NCI-H524 treated with DMSO at 0.1 percent for 48 hours (cell line): ENCODE results near the gene CACNA2D3.

Experiments used
- DNase-seq: peaks from one replicate; lab custom pipeline; 2025; lab: John Stamatoyannopoulos, UW

CACNA2D3 gene

GRCh38 chr3:55009372-55009771, 887.0 kb downstream of the CACNA2D3 start:
- DNase-seq = no peak

DNA sequence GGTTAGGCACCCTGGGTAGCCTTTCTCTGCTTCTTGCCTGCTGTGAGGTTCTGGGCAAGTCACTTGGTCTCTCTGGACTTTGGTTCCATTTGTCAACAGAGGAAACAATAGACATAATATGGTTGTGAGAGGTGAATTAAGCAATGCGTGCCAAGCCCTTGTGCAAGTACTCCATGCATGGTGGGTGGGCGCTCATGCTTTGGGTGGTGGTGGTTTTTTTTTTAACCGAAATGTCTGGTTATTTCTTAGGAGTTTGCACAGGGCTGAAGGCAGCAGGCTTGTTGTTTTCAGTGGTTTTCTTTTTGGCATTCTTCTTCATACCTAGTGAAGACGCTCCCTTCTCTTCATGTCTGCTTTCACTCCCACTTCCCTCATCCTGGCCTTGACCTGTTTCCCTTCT, 889.7 kb downstream of the CACNA2D3 start:
- no peak for DNase-seq

DNA sequence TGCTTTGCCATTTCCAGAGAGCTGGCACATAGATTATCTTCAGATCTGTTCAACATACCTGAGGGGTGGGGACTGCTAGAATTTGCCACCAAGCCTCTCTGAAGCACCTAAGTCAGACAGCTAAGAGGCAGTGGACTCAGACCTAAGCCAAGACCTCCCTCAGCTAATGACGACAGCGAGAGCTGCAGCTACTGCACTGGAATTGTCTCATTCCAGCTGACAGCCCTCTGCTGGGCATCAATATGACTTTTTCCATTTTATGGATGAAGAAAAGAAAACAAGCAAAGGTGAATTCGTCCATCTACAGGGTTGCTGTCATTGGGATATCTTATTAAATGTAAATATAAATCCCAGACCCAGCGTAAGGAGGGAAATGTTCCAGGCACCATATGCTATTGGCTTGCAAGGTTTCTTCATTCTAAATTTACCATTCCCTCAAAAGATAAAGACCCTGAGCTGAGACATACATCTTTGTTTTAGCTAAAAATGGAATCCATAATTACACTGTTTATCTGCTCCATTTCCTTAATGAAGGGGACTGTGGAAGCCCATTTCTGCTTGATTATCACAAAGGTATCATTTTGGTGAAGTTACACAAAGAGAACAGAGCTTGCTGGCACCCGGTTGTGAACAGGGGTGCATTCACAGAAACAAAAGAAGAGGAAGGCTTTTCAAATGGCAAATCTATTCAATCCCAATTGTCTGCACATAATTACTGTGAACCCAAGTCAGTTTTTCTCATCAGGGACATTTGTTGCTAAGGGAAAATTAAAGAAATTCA, 891.0 kb downstream of the CACNA2D3 start:
- no peak for DNase-seq

- no peak for DNase-seq
Measured at GRCh38 chr3:55014081-55014480, 891.7 kb downstream of the CACNA2D3 start.

- DNase-seq = no peak
Measured at GRCh38 chr3:55014906-55015305, 892.6 kb downstream of the CACNA2D3 start.

GRCh38 chr3:55017876-55018275, 895.5 kb downstream of the CACNA2D3 start:
- no peak for DNase-seq

DNA sequence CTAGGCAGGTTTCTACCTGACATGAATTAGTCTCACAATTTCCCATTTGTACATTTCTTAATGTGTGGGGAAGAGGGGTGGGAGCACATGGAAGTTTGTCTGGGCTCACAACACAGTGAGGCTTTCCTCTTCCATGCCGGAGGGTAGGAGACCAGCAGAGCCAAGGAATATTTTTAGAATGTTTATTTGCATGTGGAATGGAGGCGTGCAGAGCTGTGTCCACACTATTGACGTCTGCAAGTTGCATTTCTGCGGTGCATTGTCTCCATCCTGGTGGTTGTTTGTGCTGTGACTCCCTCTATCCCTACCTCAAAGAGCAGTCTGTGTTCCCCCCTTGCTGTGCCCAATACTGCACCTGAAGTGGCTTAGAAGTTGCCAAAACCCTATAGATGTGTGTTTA, 908.6 kb downstream of the CACNA2D3 start:
- DNase-seq = no peak

GRCh38 chr3:55036883-55037577, 914.7 kb downstream of the CACNA2D3 start:
- DNase-seq = no peak

DNA sequence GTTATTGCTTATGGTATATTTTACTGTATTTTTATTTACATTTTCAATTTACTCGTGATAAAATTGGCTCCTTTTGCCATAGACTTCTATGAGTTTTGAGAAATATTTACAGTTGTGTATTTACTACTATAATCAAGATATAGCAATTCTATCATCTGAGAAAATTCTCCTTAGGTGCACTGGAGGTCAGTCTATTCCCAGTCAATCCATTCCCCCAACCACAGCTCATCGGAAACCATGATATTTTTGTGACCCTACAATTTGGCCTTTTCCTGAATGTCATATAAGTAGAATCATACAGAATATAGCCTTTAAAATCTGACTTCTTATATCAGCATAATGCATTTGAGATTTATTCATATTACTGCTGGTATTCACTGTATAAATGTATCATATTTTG, 920.2 kb downstream of the CACNA2D3 start:
- no peak for DNase-seq

DNA sequence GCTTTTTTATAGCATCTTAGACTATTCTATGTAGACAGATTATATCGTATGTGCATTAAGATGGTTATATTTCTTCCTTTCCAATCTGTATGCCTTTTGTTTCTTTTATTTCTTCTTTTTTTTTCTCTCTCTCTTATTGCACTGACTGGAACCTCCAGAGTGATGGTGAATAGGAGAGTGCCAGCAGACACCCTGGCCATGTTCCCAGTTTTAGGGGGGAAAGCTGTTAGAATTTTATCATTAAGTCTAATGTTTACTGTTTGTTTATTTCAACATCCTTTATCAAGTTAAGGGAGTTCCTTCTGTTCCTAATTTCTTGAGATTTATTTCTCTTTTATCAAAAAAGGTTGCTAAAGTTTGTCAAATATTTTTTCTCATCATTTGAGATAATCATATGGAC, 922.1 kb downstream of the CACNA2D3 start:
- no peak for DNase-seq

DNA sequence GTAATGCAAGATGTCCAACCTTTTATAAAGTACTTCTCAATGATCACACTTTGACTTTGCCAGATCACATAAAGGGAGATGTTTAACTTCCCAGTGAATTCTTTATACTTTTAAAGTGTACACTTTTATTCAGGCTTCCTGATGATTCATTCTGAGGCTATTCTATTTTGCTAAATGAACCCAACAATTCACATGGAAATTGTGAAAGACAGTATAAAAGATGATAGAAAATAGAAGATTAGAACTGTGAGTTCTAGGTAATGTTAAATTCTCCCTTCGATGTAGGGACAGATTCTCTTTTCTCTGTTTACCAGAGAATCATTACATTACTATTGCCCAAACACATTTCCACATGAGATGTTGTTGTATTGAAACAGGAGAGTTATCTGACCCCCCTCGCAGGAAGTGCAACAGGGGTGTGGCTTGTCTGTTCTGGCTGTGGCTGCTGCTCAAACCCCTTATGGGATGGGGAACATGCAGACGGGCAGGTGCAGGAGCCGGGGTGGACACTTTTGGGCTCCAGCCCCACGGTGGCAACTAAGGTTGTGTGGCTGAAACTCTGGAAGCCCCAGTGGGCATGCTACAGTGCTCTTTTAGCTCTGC, 936.8 kb downstream of the CACNA2D3 start:
- DNase-seq = no peak

DNA sequence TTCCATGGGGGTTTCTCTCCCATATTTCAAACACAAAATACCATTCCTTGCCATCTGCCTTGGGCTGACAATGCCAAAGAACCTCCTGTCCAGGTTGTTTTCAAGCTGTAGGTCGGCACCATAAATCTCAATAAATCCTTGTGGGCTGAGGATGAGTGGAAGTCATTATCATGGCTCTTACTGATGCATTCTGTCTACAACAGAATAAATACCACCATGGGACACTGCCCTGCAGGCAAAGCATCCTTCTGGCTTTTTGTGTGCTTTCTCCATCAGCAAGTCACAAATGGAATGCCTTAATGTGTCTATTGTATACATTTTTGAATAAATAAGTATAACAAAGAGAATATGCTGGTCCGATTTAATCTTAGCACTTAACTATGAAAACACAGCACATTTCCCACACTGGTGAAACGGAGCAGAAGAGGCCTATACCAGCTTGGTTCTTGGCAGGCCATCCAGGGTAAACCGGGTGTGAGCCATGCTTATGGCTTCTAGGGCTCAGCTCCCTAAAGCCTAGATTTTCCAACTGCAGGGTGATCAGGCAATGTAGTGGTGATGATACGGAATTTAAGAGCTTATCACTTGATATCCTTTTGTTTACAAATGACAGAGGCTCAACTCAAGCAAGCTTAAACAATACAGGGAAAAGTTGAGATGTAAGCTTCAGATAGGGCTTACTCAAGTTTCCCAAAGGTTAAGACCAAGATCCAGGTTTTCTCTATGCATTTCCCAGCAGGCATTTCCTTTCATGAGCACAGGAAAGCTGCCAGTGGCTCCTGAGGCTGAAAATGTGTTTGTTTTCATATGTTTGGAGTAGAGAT, 938.8 kb downstream of the CACNA2D3 start:
- no peak for DNase-seq

- DNase-seq = no peak
Measured at GRCh38 chr3:55061720-55062034, 939.3 kb downstream of the CACNA2D3 start.

GRCh38 chr3:55064164-55064563, 941.8 kb downstream of the CACNA2D3 start:
- no peak for DNase-seq

DNA sequence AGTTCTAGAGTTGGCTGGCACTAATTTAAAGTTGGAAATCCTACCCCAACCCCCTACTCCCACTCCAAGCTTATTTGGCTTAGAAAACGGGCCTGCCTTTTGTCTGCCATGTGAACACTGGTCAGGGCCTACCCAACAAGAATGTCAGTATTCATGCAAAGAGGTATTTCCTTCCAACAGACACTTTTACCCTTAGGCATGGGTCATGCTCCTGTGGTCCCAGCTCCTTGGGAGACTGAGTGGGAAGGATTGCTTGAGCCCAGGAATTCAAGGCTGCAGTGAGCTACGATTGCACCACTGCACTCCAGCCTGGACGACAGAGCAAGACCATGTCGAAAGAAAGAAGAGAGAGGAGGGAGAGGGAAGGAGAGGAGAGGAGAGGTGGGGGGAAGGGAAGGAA, 943.0 kb downstream of the CACNA2D3 start:
- DNase-seq = no peak

- no peak for DNase-seq
Measured at GRCh38 chr3:55066551-55067047, 944.2 kb downstream of the CACNA2D3 start.

- no peak for DNase-seq
Measured at GRCh38 chr3:55069950-55070349, 947.6 kb downstream of the CACNA2D3 start.

- DNase-seq = no peak
Measured at GRCh38 chr3:55074796-55075195, 952.4 kb downstream of the CACNA2D3 start.

- no peak for DNase-seq
Measured at GRCh38 chr3:55075846-55076245, 953.5 kb downstream of the CACNA2D3 start.

- DNase-seq = no peak
Measured at GRCh38 chr3:55077726-55078125, 955.4 kb downstream of the CACNA2D3 start.

GRCh38 chr3:55078876-55079275, 956.5 kb downstream of the CACNA2D3 start:
- no peak for DNase-seq

DNA sequence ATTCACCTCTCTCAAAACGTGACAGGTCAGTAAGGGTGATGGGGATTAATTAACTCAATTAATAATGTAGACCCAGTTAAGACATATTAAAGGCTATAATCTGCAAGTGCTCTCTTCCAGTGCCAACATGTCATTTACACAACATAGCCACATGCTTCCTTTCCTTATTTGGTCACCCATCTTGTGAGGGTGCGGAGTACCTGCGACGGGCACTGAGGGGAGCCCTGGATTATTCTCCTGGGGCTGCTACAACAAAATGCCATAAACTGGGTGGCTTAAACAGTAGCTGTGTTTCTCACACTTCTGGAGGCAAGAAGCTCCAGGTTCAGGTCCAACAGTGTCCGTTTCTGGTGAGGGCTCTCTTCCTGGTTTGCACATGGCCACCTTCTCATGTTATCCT, 962.9 kb downstream of the CACNA2D3 start:
- DNase-seq = no peak
